GM12874 (cell line): ENCODE results near the gene TTC5.

Experiments used
- TF ChIP-seq, protein P1 (sequence below): IDR thresholded peaks from 2 replicates; pipeline ENCODE4 v1.5.1; 2011; ENCODE audit warnings: low read depth, mild to moderate bottlenecking, control low read depth, low read length, moderate library complexity; ENCODE audit not compliant: insufficient read depth

Gene TTC5, protein sequence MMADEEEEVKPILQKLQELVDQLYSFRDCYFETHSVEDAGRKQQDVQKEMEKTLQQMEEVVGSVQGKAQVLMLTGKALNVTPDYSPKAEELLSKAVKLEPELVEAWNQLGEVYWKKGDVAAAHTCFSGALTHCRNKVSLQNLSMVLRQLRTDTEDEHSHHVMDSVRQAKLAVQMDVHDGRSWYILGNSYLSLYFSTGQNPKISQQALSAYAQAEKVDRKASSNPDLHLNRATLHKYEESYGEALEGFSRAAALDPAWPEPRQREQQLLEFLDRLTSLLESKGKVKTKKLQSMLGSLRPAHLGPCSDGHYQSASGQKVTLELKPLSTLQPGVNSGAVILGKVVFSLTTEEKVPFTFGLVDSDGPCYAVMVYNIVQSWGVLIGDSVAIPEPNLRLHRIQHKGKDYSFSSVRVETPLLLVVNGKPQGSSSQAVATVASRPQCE

DNA sequence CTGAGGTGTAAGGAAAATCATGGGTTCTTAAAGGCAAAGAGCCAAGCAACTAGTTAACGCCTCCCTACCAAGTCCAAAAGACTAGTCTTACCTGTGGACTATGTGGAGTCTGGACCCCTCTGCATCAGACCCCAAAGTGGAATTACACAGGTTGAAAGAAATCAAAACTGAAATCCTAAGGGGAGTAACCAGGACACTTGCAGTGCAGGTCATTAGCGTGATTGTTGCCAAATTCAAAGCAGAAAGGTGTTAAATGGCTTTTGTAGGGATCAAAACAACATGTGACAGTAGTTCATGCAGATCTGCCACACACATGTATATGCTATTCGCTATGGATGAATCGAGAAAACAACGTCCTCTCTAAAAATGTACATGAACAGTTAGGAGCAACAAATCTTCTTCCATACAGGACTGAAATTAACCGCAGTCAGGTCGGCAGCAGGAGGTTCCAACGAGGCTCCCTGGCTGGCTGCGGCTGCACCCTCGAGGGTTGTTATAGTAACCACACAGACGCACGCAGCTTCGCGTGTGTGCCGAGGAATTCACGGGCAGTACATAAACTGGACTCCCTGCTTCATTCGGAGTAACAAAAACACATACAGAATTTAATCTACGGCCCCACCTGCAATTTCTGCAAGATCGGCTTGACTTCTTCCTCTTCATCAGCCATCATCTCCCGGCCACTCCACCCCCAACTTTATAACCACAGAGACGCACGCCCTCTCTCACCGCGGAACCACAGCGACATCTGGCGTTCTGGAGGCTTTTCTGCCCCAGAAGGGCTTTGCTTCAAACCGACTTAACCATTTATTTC lies at the start of gene TTC5:
Gene TTC5 (minus strand): TSS at position 687 of the 814 bp plus-strand sequence. CDS start 14 bp downstream, at position 673.
- TF ChIP-seq, protein P1, sequence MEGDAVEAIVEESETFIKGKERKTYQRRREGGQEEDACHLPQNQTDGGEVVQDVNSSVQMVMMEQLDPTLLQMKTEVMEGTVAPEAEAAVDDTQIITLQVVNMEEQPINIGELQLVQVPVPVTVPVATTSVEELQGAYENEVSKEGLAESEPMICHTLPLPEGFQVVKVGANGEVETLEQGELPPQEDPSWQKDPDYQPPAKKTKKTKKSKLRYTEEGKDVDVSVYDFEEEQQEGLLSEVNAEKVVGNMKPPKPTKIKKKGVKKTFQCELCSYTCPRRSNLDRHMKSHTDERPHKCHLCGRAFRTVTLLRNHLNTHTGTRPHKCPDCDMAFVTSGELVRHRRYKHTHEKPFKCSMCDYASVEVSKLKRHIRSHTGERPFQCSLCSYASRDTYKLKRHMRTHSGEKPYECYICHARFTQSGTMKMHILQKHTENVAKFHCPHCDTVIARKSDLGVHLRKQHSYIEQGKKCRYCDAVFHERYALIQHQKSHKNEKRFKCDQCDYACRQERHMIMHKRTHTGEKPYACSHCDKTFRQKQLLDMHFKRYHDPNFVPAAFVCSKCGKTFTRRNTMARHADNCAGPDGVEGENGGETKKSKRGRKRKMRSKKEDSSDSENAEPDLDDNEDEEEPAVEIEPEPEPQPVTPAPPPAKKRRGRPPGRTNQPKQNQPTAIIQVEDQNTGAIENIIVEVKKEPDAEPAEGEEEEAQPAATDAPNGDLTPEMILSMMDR = peak; percentile 87

DNA sequence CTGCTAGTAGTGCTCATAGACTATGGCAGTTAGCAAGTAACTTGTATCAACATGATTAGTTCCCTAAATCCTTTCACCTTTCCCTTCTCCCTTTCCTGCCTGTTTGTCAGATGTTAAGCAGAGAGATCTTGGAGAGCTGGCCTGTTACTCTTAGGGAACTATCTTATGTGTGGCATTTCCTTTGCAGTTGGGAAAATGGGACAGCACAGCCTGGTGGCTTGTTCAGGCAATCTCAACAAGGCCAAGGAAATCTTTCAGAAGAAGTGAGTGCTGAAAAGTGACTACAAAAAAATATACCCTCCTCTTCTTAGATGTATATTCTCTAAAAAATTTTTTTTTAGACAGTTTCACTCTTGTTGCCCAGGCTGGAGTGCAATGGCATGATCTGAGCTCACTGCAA lies 45.1 kb upstream of the TTC5 start:
- TF ChIP-seq, protein P1 = no peak

DNA sequence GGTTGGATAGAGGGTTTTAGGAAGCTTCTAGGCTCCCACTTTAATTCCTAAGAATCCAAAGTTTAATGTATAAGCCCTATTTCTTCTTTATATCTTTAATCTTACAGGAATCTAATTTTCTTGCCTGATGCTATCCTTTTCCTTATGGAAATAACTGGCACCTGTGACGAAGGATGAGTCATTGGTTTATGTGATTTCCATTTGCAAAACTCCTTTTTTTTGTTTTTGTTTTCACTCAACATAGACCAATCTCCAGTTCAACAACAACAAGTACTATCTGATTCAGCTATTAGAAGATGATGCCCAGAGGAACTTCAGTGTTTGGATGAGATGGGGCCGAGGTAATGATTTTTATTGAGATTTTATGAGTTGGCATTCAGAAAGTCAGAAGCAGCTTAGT lies 44.5 kb upstream of the TTC5 start:
- TF ChIP-seq, protein P1 = no peak

DNA sequence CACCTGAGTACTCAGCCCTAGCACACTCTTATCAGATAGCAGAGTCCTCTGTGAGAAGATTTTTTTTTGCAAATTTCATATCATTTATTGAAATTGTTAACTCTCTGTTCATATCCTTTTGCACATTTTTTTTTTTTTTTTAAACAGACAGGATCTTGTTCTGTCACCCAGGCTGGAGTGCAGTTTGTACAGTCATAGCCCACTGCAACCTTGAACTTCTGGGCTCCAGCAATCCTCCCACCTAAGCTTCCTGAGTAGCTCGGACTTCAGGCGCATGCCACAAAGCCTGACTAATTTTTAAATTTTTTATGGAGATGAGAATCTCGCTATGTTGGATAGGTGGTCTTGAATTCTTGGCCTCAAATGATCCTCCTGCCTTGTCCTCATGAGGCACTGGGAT lies 42.0 kb upstream of the TTC5 start:
- TF ChIP-seq, protein P1 = no peak

DNA sequence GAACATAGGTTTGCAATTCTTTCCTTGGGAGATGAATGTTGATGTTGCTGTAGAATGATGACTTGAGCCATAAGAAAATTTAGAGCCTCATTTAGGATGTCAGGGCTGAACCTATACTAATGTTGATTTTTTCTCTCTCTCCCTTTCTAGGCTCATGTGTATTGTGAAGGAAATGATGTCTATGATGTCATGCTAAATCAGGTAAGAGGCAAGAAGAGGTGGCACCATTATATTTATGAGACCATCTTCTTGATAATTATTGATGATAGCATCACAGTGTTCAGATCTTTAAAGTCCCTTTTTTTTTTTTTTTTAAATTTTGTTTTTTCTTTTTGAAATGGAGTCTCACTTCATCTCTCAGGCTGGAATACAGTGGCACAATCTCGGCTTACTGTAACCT lies 41.0 kb upstream of the TTC5 start:
- TF ChIP-seq, protein P1 = no peak

DNA sequence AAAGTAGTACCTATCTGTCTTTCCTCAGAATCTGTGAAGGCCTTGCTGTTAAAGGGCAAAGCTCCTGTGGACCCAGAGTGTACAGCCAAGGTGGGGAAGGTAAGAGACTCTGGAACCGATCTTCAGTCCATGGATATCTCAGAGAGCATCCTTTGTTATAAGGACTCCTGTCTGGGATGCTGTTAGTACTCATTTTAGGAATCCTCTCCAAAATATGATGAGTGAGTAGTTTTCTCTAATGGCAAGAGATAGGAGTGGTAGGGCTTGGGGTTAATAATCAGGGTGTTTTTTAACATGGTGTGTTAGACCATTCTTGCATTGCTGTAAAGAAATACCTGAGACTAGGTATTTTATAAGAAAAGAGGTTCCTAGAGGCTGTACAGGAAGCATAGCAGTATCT lies 39.6 kb upstream of the TTC5 start:
- TF ChIP-seq, protein P1 = no peak

DNA sequence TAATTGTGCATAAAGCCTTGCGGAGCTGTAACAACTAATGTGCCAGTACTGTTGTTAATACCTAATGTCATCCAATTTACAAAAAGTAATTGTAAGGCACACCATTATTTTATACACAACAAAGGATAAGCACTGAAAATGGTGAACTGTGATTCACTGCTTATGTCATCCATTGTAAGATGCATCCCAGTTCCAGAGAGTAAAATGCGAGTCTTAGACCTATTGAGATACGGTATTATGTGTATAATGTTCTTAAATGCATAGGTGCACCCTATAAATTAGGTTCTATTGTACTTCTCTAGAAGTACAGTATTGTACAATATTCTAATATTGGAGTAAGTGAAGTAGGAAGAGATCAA lies 38.1 kb upstream of the TTC5 start:
- TF ChIP-seq, protein P1 = no peak
